ENCODE results near the gene ZNF768. TPM values are rescaled to one million over a fixed set of nuclear protein-coding genes. Genes with fewer than 3 reads are reported as not detected.
A peak's percentile ranks its signal among the peaks of the same experiment; 100 is the strongest.

Gene ZNF768
- total RNA-seq, 1 donor from 2014 or later: 14.6 TPM

DNA sequence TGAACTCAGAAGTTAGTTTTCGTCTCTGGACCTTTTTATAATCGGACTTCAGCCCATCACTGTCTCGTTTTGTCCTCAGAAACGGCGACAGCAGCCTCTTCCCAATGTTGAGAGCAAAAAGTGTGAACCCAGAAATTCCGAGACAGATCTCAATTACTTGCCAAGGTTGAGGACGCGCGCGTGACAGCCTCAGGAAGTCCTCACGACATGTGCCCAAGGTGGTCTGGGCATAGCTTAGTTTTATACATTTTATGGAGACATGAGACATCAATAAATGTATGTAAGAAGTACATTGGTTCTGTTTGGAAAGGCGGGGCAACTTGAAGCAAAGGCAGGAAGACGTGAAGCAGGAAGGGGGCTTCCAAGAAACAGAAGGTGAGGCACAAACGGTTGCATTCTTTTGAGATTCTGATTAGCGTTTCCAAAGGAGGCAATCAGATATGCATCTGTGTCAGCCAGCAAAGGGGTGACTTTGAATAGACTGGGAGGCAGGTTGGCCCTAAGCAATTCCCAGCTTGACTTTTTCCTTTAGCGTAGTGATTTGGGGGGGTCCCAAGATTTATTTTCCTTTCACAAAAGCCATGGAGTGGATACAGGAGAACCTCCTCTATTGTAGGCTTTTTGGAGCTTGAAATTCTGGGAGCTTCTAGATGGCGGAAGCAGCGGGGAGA, 8.9 kb upstream of the ZNF768 start:
- Mint-ChIP-seq H3K27me3 (ENCODE audit: insufficient read depth) (no peaks in the 10 kb centered on the region), H3K4me1 (ENCODE audit: low read depth) (peaks cover 34% of the 10 kb centered on the region), H3K4me3 (peak overlapping the region; percentile 98), H3K9me3 (no peaks in the 10 kb centered on the region), H3K27ac (peak overlapping the region; percentile 99), H3K36me3 (ENCODE audit: low read depth) (peaks cover 20% of the 10 kb centered on the region)
- no peak for DNase-seq (ENCODE audit: low spot score)
- intact Hi-C loops (cut with micrococcal nuclease): loop anchor here (1.0 to 2.0 kb wide), 11 partner anchors 8 to 165 kb away; partner anchors contain the start of genes DCTPP1, FBRS, ITGAL and TBC1D10B

DNA sequence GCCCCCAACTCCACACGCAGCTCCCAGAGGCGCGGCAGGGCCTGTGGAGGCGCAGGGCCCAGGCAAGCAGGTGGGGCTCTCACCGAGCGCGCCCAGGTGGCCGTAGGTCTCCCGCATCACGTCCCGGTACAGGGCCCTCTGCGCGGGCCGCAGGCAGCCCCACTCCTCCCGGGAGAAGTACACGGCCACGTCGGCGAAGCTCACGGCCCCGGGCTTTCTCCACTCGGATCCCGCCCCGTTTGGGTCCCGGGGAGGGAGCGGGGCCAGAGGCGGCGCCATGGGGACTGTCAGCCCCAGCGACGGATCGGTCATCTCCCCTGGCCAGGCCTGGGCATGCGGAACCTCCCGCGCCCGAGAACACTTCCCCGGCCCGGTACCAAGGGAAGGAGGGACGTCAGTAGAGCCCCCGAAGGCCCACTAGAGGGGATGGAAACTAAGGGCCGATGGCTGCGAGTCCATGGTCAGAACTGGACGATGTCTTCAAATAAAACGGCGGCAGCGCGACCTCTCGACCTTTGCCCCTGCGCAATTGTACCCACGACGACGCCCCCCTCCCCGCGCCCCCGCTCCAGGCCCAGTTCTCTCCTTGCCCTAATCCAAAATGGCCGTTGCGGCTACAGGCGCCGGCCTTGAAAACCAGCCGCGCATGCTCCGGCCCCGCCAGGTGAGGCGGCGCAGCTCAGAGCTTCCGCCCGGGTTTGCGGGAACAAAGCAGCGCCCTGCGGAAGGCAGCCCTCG, 8.2 kb upstream of the ZNF768 start, which contains the start of gene ZNF747:
TSS of gene ZNF747 (minus strand) at position 491 of the 738 bp plus-strand sequence. CDS start at position 312, 179 bp downstream.
- Mint-ChIP-seq H3K4me3 (peak within 1 kb of the TSS; percentile 98), H3K27me3 (ENCODE audit: insufficient read depth) (no peaks in the 10 kb centered on the region), H3K4me1 (ENCODE audit: low read depth) (peaks cover 39% of the 10 kb centered on the region), H3K36me3 (ENCODE audit: low read depth) (peaks cover 20% of the 10 kb centered on the region), H3K27ac (peak within 1 kb of the TSS; percentile 99), H3K9me3 (no peaks in the 10 kb centered on the region)
- intact Hi-C loops (cut with micrococcal nuclease): loop anchor here (1.0 to 2.0 kb wide), 11 partner anchors 7 to 164 kb away; partner anchors contain the start of genes DCTPP1, FBRS, ITGAL and TBC1D10B
- DNase-seq (ENCODE audit: low spot score): peak; percentile 88

DNA sequence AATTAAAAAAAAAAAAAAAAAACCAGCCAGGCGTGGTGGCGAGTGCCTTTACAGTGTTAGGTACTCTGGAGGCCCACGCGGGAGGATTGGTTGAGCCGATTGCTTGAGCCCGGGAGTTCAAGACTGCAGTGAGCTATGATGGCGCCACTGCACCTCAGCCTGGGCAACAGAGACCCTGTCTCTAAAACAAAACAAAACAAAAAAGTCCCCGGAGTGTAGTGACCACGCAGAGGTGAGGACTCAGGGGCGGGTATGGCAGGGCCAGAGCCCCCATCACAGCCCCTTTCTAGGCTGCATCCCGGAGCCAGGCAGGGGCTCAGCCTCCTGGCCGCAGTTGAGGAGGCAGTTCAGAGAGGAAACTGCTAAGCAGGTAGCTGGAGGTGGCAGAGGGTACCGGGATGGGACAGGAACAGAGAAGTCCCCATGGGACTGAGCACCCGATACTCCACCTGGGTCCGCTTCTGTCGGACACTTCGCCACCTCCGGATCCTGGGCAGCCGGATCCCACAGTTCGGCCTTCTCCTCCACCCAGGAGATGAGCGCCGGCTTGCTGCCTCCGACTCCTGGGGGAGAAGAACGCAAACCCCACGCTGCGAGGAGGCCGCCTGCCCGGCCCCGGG, 7.5 kb upstream of the ZNF768 start:
- H3K4me1 Mint-ChIP-seq (ENCODE audit: low read depth): peaks cover 44% of the 10 kb centered on the region
- H3K36me3 Mint-ChIP-seq (ENCODE audit: low read depth): peaks cover 20% of the 10 kb centered on the region
- intact Hi-C loops (cut with micrococcal nuclease): loop anchor here (2.0 kb wide), 2 partner anchors 61 to 125 kb away; partner anchors contain the start of genes FBRS and ITGAL
- H3K27ac Mint-ChIP-seq: peak overlapping the region; percentile 93
- no peak for DNase-seq (ENCODE audit: low spot score)
- H3K27me3 Mint-ChIP-seq (ENCODE audit: insufficient read depth): no peaks in the 10 kb centered on the region
- no peaks in the 10 kb centered on the region for H3K9me3 Mint-ChIP-seq
- H3K4me3 Mint-ChIP-seq: peak overlapping the region; percentile 98

DNA sequence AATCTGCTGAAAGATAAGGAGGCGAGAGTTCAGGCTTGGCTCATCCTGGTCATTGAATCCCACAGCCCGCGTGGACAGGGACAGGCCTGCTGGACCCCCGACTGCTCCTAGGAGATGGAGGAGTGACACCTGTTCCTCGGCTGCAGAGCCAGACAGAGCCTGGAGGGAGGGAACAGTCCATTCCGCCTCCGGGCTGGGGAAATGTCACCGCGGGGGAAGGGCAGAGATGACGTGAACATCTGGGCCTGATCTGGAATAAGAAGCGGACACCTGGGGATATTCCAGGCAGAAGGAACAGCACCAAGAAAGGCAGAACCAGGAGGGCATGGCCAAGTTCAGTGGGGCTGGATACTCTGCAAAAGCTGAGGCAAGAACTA, 6.8 kb upstream of the ZNF768 start:
- Mint-ChIP-seq H3K9me3 (no peaks in the 10 kb centered on the region), H3K27ac (peak overlapping the region; percentile 72), H3K27me3 (ENCODE audit: insufficient read depth) (no peaks in the 10 kb centered on the region), H3K36me3 (ENCODE audit: low read depth) (peaks cover 19% of the 10 kb centered on the region), H3K4me3 (peak overlapping the region; percentile 85), H3K4me1 (ENCODE audit: low read depth) (peaks cover 50% of the 10 kb centered on the region)
- DNase-seq (ENCODE audit: low spot score): no peak
- intact Hi-C loops (cut with micrococcal nuclease): no loop called here

DNA sequence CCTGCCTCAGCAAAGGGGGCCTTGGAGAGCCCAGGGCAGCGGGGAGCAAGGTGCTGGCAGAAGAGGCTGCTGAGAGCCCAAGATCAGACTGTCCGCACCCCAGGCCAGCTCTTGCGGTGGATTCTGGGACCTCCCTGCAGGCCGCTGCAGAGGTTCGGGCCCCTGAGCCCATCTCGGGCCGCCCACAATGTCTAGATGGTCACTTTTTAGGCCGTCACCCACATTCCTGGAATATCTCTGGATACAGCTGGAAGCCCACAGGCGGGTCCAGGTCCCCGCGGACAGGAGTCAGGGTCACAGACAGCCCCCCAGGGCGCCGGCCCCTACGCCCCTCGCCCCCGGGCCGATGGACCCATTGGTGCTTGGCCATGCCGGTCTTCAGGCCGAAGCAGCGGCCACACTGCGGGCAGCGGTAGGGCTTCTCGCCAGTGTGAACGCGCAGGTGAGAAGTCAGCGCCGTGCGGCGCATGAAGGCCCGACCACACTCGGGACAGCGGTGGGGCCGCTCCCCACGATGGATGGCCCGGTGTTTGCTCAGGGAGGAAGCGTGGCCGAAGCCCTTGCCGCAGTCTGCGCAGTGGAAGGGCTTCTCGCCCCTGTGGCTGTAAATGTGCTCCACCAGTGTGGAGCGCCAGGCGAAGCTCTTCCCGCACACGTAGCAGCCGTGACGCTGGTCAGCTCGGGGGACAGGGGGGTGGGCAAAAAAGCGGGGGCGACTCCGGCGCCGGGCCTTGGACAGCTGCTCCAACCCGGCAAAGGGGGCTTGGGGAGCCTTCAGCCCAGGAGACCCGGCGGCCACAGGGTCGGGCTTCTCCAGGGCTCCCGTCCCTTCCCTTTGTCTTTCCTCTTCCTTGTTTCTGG, 6.1 kb upstream of the ZNF768 start:
- intact Hi-C loops (cut with micrococcal nuclease): no loop called here
- peak overlapping the region; percentile 85 for H3K4me3 Mint-ChIP-seq

DNA sequence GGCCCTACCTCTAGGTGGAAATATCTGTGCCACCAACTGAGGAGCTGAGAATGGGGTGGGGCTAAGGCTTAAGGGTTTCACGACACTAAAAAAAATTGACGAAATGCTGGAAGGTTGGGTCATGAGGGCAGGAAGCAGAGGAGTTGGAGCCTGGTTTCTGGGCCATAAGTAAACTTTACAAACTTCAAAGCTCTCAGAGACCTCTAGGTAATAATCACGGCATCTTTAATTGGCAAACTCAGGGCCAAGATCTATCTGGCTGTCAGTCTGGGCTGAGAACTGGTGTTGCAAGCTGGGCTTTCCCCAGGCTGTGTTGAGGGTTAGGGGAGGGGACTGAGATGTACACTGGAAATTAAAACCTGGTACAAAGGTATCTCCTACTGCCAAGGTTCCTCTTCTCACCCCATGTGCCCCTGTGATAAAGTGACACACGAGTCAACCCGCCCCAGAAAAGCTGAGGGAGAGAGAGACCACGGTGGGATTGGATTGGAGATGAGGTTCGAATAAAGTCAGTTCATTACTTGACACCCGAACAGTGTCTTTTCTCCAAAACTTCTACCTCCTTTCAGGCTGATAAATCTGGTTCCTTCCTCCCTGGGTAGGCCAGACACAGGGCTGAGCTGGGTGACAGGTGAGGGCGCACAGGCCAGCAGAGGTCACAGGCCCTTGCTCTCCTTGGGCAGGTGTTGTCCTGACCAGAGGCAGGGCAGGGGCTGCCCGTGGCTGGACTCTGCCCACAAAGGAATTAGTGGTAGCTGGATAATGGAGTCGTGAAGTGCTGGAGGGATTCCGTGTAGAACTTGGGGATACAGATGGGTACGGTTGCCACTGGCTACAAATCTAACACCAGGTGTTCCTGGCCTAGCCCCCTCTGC, 4.0 kb upstream of the ZNF768 start:
- intact Hi-C loops (cut with micrococcal nuclease): no loop called here
- Mint-ChIP-seq H3K27ac (peak overlapping the region; percentile 57), H3K4me1 (ENCODE audit: low read depth) (peaks cover 42% of the 10 kb centered on the region), H3K9me3 (no peaks in the 10 kb centered on the region), H3K36me3 (ENCODE audit: low read depth) (peaks cover 10% of the 10 kb centered on the region), H3K27me3 (ENCODE audit: insufficient read depth) (no peaks in the 10 kb centered on the region), H3K4me3 (no peak overlapping the region)
- DNase-seq (ENCODE audit: low spot score): no peak

More for the DNA sequence above, 6.1 kb upstream of the ZNF768 start:
- H3K4me1 Mint-ChIP-seq (ENCODE audit: low read depth): peaks cover 50% of the 10 kb centered on the region
- no peak overlapping the region for H3K27ac Mint-ChIP-seq
- H3K27me3 Mint-ChIP-seq (ENCODE audit: insufficient read depth): no peaks in the 10 kb centered on the region
- H3K36me3 Mint-ChIP-seq (ENCODE audit: low read depth): peaks cover 15% of the 10 kb centered on the region
- DNase-seq (ENCODE audit: low spot score): no peak
- no peaks in the 10 kb centered on the region for H3K9me3 Mint-ChIP-seq

DNA sequence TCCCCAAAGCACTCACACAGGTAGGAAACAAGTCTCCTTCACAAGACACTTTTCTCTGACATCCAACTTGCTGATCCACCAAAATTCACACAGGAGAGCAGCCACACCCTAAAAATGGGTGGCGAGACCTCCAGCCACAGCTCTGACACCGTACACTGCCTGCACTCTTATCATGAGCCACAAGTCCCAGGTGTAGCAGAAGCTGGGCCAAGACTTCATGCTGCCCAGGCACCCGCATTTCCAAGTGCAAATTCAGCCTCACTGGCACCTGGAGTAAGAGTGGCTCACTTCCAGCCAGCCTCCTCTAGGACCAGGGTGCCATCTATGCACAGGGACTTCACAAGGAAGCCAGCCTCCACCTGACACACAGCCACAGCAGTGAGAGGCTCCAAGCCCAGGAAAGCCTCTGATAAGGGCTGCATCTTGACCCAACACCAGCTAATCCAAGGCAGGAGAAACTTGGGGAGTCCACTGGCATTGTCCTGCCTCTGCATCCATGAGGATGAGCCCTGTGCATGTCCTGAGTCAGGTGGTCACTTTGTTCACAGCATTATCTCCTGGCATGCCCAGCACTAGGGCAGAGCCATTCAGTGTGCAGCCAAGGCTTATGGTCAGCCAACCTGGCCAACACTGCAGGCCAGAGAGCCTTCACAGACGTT, 2.6 kb upstream of the ZNF768 start:
- Mint-ChIP-seq H3K9me3 (no peaks in the 10 kb centered on the region), H3K4me3 (peak overlapping the region; percentile 60), H3K27me3 (ENCODE audit: insufficient read depth) (no peaks in the 10 kb centered on the region), H3K4me1 (ENCODE audit: low read depth) (peaks cover 42% of the 10 kb centered on the region), H3K36me3 (ENCODE audit: low read depth) (peaks cover 10% of the 10 kb centered on the region), H3K27ac (no peak overlapping the region)
- intact Hi-C loops (cut with micrococcal nuclease): loop anchor here (5.0 kb wide), 1 partner anchor 58 kb away; the partner anchor contains the start of gene ZNF785
- no peak for DNase-seq (ENCODE audit: low spot score)

DNA sequence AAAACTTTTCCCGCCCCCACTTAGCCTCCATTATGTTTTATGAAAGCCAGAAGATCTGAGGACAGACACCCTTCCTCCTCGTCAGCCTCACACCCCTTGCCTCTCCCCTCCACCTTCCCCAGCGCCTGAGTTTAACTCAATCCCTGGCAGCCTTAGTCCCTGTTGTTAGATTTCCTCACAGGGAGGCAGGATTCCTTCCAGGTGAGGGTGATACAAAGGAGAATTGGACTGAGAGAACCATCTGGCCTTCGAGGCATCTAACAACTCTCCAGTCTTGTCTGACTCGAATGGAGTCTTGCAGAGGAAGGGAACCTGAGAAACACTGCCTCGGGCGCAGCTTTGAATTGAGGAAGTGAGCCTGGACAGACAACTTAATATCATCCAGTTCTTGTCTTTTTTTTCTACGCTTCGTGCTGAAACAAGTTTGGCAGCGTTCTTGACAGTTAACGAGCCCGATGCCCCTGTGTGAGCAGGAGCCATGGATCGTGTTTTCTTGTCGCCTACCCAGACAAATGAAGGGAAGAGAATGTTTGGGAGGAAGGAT, 1.3 kb upstream of the ZNF768 start:
- H3K27me3 Mint-ChIP-seq (ENCODE audit: insufficient read depth): no peaks in the 10 kb centered on the region
- H3K9me3 Mint-ChIP-seq: no peaks in the 10 kb centered on the region
- peak overlapping the region; percentile 84 for H3K4me3 Mint-ChIP-seq
- peaks cover 42% of the 10 kb centered on the region for H3K4me1 Mint-ChIP-seq (ENCODE audit: low read depth)
- intact Hi-C loops (cut with micrococcal nuclease): loop anchor here (1.0 to 5.0 kb wide), 13 partner anchors 8 to 171 kb away; partner anchors contain the start of genes DCTPP1, FBRS, ITGAL and PRR14
- H3K36me3 Mint-ChIP-seq (ENCODE audit: low read depth): peaks cover 8% of the 10 kb centered on the region
- peak overlapping the region; percentile 54 for H3K27ac Mint-ChIP-seq
- DNase-seq (ENCODE audit: low spot score): no peak

DNA sequence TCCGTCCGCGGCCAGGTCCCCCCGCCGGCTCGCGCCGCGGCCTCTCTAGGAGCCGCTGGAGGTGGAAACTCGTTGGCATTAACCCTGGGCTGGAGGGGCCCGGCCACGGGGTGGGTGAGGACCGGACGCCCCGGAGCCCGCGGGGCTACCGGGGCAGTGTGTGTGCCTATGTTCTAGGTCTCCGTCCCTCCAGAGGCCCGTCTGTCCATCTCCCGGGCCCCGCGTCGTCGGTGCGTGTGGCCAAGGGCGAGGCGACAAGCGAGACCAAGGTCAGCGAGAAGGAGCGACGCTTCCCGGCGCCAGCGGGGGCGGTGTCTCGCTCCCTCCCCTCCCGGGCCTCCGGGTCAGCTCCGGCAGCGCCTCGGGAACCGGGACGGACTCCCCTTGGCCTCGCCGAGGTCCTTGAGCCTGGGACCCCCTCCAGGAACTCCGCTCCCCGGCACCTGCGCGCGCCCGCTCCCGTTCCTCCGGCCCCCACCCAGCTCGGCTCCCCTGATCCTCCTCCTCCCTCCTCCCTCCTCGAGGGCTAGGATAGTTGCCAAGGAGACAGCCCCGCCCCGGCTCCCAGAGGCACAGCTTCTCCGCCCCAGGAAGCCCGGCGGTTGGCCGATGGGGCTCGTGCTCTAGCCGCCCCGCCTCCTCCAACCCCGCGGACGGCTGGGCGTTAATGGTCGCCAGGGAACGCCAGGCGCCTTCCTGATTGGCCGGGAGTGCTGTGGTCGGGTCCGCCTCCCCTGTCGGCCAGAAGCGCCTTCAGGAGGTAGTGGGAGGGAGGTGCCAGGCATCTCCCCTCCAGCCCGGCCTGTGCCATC, 663 bp upstream of the ZNF768 start:
- Mint-ChIP-seq H3K27me3 (ENCODE audit: insufficient read depth) (no peaks in the 10 kb centered on the region), H3K9me3 (no peaks in the 10 kb centered on the region), H3K27ac (peak overlapping the region; percentile 54), H3K36me3 (ENCODE audit: low read depth) (peaks cover 12% of the 10 kb centered on the region), H3K4me1 (ENCODE audit: low read depth) (peaks cover 46% of the 10 kb centered on the region), H3K4me3 (peak overlapping the region; percentile 84)
- peak; percentile 93 for DNase-seq (ENCODE audit: low spot score)
- intact Hi-C loops (cut with micrococcal nuclease): loop anchor here (1.0 to 5.0 kb wide), 13 partner anchors 8 to 172 kb away; partner anchors contain the start of genes DCTPP1, FBRS, ITGAL and PRR14

DNA sequence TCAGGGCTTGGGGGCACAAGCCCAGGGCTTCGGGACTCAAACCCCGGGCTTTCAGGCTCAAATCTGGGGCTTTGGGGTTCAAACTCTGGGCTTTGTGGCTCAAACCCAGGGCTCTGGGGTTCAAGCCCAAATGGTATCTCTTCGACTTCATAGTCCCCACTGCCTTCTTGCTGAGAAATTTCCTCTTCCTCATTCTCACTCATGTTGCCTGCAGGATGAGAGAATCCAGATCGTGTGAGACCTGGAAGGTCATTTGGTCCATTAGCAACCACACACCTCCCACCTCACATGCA, 576 bp downstream of the ZNF768 start:
- H3K9me3 Mint-ChIP-seq: no peaks in the 10 kb centered on the region
- peak overlapping the region; percentile 85 for H3K4me3 Mint-ChIP-seq
- H3K27me3 Mint-ChIP-seq (ENCODE audit: insufficient read depth): no peaks in the 10 kb centered on the region
- no peak overlapping the region for H3K27ac Mint-ChIP-seq
- H3K4me1 Mint-ChIP-seq (ENCODE audit: low read depth): peaks cover 39% of the 10 kb centered on the region
- H3K36me3 Mint-ChIP-seq (ENCODE audit: low read depth): peaks cover 14% of the 10 kb centered on the region
- intact Hi-C loops (cut with micrococcal nuclease): loop anchor here (2.0 to 5.0 kb wide), 3 partner anchors 62 to 173 kb away; partner anchors contain the start of genes SRCAP and ZNF785
- no peak for DNase-seq (ENCODE audit: low spot score)
